Measurements from ENCODE around the gene TDRD10. TPM values are rescaled to one million over a fixed set of nuclear protein-coding genes. Genes with fewer than 3 reads are reported as not detected.

Gene TDRD10
- polyA plus RNA-seq (2012; ENCODE audit: insufficient read depth, insufficient read length): not detected

- no peak within 1 kb of the TSS for H3K4me3 ChIP-seq (ENCODE audit: low read length)
- DNase-seq (ENCODE audit: low read depth, low spot score): no peak
Measured at GRCh38 chr1:154502066-154502743, at the start of gene TDRD10, which contains the start of gene SHE. TDRD10 (plus strand) TSS chr1:154502219; CDS start chr1:154506904, 4,685 bp downstream. SHE (minus strand) TSS chr1:154502412; CDS start chr1:154502026, 386 bp downstream.

DNA sequence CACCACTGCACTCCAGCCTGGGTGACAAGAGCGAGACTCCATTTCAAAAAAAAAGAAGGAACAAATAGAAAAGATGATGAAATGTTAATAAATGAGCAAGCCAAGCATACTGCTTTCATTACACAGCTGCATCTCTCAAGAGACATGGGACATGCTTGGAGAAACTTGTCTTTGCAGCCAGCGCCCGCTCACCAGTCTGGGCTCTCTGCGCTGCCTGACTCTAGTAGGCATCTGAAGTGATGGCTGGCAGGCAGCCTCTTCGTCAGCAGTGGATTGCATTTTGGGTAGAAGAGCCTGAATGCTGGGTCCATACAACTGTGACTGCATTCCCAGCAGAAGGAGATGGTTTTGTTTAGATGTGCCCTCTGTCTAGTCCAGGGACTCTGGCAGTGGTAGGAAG is 48.9 kb upstream of the TDRD10 start:
- no peak for DNase-seq (ENCODE audit: low read depth, low spot score)
- no peak overlapping the region for H3K4me3 ChIP-seq (ENCODE audit: low read length)

DNA sequence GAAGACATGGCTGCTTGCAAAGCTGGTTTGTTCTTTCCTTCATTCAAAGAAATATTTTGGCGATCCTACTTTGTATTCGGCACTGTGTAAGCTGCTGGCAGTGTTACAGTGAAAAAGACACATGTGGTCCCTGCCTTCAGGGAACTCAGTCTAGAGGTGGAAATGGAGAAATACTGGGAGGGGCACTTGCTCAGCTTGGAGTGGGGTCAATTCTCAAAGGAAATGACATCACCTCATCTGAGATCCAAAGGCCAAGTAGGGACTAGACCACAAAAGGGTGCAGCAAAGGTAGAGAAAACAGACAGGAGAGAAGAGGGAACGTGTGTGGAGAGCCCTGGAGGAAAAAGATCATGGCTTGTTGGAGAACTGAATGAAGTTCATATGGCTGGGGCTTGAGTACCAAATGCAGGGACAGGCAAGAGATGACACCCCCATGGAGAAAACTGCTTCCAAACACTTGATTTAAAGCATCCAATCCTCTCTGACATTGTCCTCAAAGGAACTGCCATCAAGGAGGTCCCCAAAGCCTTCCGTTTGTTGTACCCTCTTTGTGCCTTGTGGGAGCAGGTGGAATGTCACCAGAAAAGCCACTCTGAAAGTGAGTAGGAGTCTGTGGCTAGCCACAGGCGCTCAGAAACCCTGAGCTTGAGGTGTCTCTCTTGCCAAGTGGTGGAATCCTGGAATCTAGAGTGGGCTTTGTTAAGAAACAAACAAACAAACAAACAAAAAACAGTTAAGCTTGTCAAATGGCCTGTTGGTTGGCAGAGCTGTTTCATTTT is 48.3 kb upstream of the TDRD10 start:
- H3K4me3 ChIP-seq (ENCODE audit: low read length): no peak overlapping the region
- no peak for DNase-seq (ENCODE audit: low read depth, low spot score)

DNA sequence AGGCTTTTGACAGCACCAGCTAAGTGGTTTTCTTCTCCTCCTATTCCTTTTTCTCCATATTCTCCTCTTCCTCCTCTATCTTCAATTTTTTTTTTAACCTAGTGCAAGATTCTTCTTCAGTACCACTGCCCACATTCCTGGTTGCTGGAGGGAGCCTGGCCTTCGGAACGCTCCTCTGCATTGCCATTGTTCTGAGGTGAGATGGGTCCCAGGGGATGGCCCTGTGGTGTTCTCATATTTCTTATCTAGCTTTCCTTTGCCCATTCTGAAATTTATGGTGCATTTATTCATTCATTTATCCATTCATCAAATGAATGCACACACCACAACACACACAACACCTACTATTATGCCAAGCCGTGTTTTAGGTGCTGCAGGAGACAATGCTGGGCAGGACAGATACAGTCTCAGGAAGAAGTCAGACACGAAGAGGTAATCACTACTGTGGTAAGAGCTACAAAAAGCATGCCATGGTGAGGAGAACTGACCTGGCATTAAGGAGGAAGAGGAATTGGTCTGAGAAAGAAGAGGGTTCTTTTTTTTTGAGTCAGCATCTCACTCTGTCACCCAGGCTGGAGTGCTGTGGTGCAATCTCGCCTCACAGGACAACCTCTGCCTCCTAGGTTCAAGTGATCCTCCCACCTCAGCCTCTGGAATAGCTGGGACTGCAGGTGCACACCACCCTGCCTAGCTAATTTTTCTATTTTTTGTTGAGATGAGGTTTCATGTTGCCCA is 47.5 kb upstream of the TDRD10 start:
- no peak for DNase-seq (ENCODE audit: low read depth, low spot score)
- no peak overlapping the region for H3K4me3 ChIP-seq (ENCODE audit: low read length)

DNA sequence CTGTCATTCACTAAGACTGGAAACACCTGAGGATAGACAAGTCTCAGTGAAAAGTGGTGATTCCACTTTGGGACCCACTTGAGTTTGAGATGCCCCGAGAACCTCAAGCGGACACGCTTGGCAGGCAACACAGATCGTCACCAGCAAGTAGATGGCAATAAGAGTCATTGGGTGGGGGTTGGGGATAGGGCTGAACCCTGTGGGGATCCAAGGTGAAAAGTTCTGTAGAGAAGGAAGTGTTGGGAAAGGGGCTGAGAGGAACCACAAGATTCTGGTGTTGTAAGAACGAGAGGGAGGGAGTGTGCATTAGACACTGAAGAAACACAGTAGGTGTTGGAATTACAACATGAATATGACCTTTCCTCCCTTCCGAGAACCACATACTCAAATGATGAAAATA is 45.4 kb upstream of the TDRD10 start:
- DNase-seq (ENCODE audit: low read depth, low spot score): no peak
- no peak overlapping the region for H3K4me3 ChIP-seq (ENCODE audit: low read length)

- DNase-seq (ENCODE audit: low read depth, low spot score): no peak
- no peak overlapping the region for H3K4me3 ChIP-seq (ENCODE audit: low read length)
Measured at GRCh38 chr1:154459080-154459479, 42.9 kb upstream of the TDRD10 start.

- DNase-seq (ENCODE audit: low read depth, low spot score): no peak
- H3K4me3 ChIP-seq (ENCODE audit: low read length): no peak overlapping the region
Measured at GRCh38 chr1:154460695-154461260, 41.2 kb upstream of the TDRD10 start.

DNA sequence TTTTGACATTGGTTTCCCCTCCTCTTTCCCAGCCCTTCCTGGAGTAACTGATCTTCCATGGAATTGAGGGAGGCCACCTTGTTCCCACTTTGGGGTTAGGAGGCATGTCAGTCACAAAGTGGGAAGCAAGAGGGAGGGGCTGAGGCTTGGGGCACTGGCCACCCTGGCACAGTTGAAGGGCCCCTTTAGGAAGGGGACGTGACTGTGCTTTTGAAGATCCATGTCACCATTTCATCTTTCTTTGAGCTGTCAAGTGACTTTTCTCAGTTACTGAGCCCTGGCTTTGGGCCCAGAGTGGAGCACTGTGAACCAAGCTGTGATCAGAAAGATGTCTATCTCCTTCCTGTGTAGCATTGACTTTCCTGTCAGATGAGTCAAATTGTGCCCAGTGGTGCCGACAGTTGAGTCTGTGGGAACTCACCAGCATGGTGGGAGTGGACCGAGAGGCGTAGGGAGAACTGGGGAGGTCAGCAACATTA is 38.5 kb upstream of the TDRD10 start:
- peak; percentile 78 for DNase-seq (ENCODE audit: low read depth, low spot score)

DNA sequence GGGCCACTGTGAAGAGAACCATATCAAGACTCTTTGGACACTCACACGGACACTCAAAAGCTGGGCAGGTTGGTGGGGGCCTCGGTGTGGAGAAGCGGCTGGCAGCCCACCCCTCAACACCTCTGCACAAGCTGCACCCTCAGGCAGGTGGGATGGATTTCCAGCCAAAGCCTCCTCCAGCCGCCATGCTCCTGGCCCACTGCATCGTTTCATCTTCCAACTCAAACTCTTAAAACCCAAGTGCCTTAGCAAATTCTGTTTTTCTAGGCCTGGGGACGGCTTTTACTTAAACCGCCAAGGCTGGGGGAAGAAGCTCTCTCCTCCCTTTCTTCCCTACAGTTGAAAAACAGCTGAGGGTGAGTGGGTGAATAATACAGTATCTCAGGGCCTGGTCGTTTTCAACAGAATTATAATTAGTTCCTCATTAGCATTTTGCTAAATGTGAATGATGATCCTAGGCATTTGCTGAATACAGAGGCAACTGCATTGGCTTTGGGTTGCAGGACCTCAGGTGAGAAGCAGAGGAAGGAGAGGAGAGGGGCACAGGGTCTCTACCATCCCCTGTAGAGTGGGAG is 36.3 kb upstream of the TDRD10 start:
- DNase-seq (ENCODE audit: low read depth, low spot score): no peak

More for the DNA sequence above, 38.5 kb upstream of the TDRD10 start:
- H3K4me3 ChIP-seq (ENCODE audit: low read length): no peak overlapping the region

GRCh38 chr1:154466206-154466605 is 35.8 kb upstream of the TDRD10 start:
- DNase-seq (ENCODE audit: low read depth, low spot score): no peak
- no peak overlapping the region for H3K4me3 ChIP-seq (ENCODE audit: low read length)

More for the DNA sequence above, 36.3 kb upstream of the TDRD10 start:
- H3K4me3 ChIP-seq (ENCODE audit: low read length): no peak overlapping the region

DNA sequence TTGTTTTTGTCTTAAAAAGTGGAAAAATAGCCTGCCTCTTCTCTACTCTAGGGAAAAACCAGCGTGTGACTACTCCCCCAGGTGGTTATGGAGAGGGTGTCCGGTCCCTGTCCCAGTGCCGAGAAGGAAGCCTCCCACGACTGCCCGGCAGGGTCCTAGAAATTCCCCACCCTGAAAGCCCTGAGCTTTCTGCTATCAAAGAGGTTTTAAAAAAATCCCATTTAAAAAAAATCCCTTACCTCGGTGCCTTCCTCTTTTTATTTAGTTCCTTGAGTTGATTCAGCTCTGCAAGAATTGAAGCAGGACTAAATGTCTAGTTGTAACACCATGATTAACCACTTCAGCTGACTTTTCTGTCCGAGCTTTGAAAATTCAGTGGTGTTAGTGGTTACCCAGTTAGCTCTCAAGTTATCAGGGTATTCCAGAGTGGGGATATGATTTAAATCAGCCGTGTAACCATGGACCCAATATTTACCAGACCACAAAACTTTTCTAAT is 35.0 kb upstream of the TDRD10 start:
- H3K4me3 ChIP-seq (ENCODE audit: low read length): no peak overlapping the region
- DNase-seq (ENCODE audit: low read depth, low spot score): no peak

DNA sequence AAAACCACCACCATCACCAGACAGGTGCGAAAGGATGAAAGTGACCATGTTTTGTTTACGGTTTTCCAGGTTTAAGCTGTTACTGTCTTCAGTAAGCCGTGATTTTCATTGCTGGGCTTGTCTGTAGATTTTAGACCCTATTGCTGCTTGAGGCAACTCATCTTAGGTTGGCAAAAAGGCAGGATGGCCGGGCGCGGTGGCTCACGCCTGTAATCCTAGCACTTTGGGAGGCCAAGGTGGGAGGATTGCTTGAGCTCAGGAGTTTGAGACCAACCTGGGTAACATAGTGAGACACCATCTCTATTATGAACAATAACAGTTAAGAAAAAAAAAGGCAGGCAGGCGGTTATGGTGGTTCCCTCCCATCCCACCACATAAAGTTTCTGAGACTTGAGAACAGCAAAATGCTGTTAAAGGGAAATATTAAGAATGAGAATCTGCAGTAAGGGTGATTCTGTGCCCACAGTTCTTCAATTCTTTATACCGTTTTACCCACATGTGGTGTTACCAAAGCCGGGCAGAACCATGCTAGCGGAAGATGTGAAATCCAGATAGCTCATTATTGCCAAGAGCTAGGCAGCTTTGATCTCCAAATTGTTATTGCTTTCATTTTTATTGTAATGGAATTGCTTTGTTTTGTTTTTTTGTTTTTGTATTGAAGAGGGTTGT is 34.5 kb upstream of the TDRD10 start:
- H3K4me3 ChIP-seq (ENCODE audit: low read length): no peak overlapping the region
- DNase-seq (ENCODE audit: low read depth, low spot score): peak; percentile 78

DNA sequence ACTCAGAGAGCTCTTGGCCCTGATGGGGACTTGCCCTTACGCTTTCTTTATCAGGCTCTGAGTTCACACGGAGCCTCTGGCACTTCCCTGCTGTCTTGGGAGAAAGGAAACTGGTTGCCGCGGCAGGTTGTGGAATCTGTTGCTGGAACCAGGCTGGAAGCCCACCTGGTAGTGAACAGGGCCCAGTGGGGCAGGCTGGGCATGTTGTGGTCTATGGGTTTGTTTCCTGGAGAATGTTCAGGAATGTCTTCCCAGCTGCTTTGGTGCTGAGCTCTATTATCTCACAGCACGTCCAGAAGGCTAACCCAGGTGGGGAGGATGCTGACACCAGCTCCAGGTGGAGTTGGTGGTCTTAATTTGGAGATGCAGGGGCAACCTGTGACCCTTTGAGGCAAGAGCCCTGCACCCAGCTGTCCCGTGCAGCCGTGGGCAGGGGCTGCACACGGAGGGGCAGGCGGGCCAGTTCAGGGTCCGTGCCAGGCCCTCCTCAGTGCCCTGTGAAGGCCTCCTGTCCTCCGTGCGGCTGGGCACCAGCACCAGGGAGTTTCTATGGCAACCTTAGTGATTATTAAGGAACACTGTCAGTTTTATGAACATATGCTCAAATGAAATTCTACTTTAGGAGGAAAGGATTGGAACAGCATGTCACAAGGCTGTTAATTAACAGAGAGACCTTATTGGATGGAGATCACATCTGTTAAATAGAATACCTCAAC is 33.3 kb upstream of the TDRD10 start:
- DNase-seq (ENCODE audit: low read depth, low spot score): no peak
- no peak overlapping the region for H3K4me3 ChIP-seq (ENCODE audit: low read length)

DNA sequence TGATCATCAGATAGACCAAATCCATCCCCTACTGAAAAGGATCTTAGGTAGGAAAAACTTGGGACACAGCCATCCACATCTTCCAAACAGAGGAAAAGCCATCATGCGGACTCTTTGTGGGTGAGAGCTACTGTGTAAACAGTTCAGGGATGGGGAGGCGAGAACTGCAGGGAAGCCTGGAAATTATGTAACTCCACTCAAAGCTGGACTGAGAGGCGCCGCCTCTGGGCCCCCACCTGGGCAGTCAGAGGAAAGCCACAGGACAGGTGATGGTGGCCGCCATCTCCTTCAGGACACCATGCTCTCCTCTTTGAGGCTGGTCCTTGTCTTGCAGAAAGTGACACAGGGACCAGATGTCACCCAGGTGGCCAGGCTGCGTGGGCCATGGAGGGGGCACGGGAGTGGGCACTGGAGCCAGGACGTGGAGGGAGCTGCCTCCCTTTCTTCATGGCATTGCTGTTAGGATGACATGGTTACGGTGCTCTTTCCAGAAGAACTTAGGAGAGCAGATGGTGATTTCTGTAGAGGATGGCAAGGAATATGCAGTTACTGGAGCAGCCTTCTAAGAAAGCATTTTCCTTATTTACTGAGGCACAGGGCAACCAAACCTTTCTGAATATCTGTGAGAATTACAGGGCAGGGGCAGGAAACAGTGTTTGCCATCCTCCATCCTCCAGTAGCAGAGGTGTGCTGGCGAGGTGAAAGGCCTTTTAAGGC is 32.0 kb upstream of the TDRD10 start:
- DNase-seq (ENCODE audit: low read depth, low spot score): no peak

DNA sequence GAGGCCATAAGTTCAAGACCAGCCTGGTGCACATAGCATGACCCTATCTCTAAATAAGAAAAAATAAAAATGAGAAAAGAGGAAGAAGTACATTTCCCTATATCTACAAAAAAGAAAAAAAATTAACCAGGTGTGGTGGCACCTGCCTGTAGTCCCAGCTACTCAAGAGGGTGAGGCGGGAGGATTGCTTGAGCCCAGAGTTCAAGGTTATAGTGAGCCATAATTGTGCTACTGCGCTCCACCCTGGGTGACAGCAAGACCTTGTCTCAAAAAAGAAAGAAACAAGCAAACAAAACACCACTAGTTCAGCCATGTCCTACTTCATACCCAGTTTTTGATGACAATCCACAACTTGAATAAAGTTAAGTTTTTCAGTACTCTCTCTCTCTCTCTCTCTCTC is 30.7 kb upstream of the TDRD10 start:
- no peak for DNase-seq (ENCODE audit: low read depth, low spot score)
- no peak overlapping the region for H3K4me3 ChIP-seq (ENCODE audit: low read length)

More for the DNA sequence above, 32.0 kb upstream of the TDRD10 start:
- no peak overlapping the region for H3K4me3 ChIP-seq (ENCODE audit: low read length)

GRCh38 chr1:154474802-154475201 is 27.2 kb upstream of the TDRD10 start:
- no peak for DNase-seq (ENCODE audit: low read depth, low spot score)
- no peak overlapping the region for H3K4me3 ChIP-seq (ENCODE audit: low read length)

DNA sequence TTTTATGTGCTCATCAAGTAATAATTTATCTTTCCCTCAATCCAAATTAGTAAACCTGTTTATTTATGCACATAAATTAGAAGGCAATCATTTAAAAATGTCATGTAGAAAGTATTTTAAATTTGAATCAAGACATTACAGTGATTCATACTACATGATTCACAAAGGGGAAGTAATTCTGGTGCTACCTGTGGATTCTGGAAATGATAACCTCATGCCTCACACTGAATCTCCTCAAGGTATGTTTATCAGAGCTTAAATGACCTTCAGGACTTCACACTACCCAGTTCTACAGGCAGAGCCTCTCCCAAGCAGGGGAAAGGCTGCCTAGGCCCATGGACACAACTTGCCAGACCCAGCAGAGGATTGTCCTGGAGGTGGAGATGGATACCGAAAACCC is 25.2 kb upstream of the TDRD10 start:
- no peak overlapping the region for H3K4me3 ChIP-seq (ENCODE audit: low read length)
- no peak for DNase-seq (ENCODE audit: low read depth, low spot score)

Data from Jurkat, Clone E6-1 (cell line).